ENCODE results near the gene NOL4L.
"Not testable (repeated sequence)": the region's sequence is repeated elsewhere in the genome, so short reads cannot be mapped to it uniquely, and the experiment has no call there.

NOL4L gene

GRCh38 chr20:32474967-32475811, 109.9 kb downstream of the NOL4L start:
- H3K4me3 ChIP-seq (ENCODE audit: low read depth, low read length), result no peak overlapping the region

GRCh38 chr20:32474717-32474966, 110.5 kb downstream of the NOL4L start:
- no peak overlapping the region for H3K4me3 ChIP-seq (ENCODE audit: low read depth, low read length)

GRCh38 chr20:32474009-32474716, 111.0 kb downstream of the NOL4L start:
- H3K4me3 ChIP-seq (ENCODE audit: low read depth, low read length), result no peak overlapping the region

GRCh38 chr20:32473231-32474008, 111.7 kb downstream of the NOL4L start:
- H3K4me3 ChIP-seq (ENCODE audit: low read depth, low read length), result no peak overlapping the region

- no peak overlapping the region for H3K4me3 ChIP-seq (ENCODE audit: low read depth, low read length)
These were observed 112.4 kb downstream of the NOL4L start for GRCh38 chr20:32472581-32473207.

- no peak overlapping the region for H3K4me3 ChIP-seq (ENCODE audit: low read depth, low read length)
These were observed 114.2 kb downstream of the NOL4L start for GRCh38 chr20:32470940-32471339.

GRCh38 chr20:32470025-32470861, 114.9 kb downstream of the NOL4L start:
- no peak overlapping the region for H3K4me3 ChIP-seq (ENCODE audit: low read depth, low read length)

- no peak overlapping the region for H3K4me3 ChIP-seq (ENCODE audit: low read depth, low read length)
These were observed 116.3 kb downstream of the NOL4L start for GRCh38 chr20:32468860-32469259.

GRCh38 chr20:32468313-32468640, 116.9 kb downstream of the NOL4L start:
- no peak overlapping the region for H3K4me3 ChIP-seq (ENCODE audit: low read depth, low read length)

- H3K4me3 ChIP-seq (ENCODE audit: low read depth, low read length), result no peak overlapping the region
These were observed 117.4 kb downstream of the NOL4L start for GRCh38 chr20:32467506-32468312.

GRCh38 chr20:32466739-32467505, 118.2 kb downstream of the NOL4L start:
- H3K4me3 ChIP-seq (ENCODE audit: low read depth, low read length), result no peak overlapping the region

GRCh38 chr20:32465901-32466675, 119.0 kb downstream of the NOL4L start:
- not testable (repeated sequence) for H3K4me3 ChIP-seq (ENCODE audit: low read depth, low read length)

- H3K4me3 ChIP-seq (ENCODE audit: low read depth, low read length), result no peak overlapping the region
These were observed 119.8 kb downstream of the NOL4L start for GRCh38 chr20:32465092-32465900.

GRCh38 chr20:32464401-32465091, 120.6 kb downstream of the NOL4L start:
- no peak overlapping the region for H3K4me3 ChIP-seq (ENCODE audit: low read depth, low read length)

GRCh38 chr20:32463642-32464400, 121.3 kb downstream of the NOL4L start:
- H3K4me3 ChIP-seq (ENCODE audit: low read depth, low read length), result no peak overlapping the region

Measured in iPS-11a (cell line).